CD8-positive, alpha-beta memory T cell (primary cell): ENCODE measurements around the gene SDCCAG8. TPM values are rescaled to one million over a fixed set of nuclear protein-coding genes. Genes with fewer than 3 reads are reported as not detected.

Experiments used
- CTCF ChIA-PET: fragments of 350-600 bp; sonication (Branson Sonifier 250); formaldehyde crosslinking; loops from one replicate; lab custom pipeline; 2021; ENCODE audit warnings: antibody characterized with exemption; lab: Charles Lee
- POLR2A ChIA-PET: fragments of 350-600 bp; sonication (Branson Sonifier 250); formaldehyde crosslinking; loops from one replicate; lab custom pipeline; 2021; ENCODE audit warnings: antibody characterized with exemption; lab: Charles Lee
- DNase-seq, 5 donors: peaks; one replicate each; pipeline versions ENCODE4 v3.0.0 to v3.0.0-alpha.2; 2020 to 2022; ENCODE audit warnings: mixed read lengths in 1 of 5
- H3K27ac ChIP-seq: one replicate; pipeline ENCODE4 v1.7.0; 2013; ENCODE audit warnings: low read depth, mild to moderate bottlenecking, low read length, moderate library complexity
- H3K27me3 ChIP-seq: 2 replicates; pipeline ENCODE4 v1.7.0; 2013; ENCODE audit warnings: low read length, mild to moderate bottlenecking; ENCODE audit not compliant: insufficient read depth, poor library complexity, severe bottlenecking
- H3K36me3 ChIP-seq: 2 replicates; pipeline ENCODE4 v1.7.0; 2013; ENCODE audit warnings: mild to moderate bottlenecking, low read length, moderate library complexity; ENCODE audit not compliant: insufficient read depth
- H3K4me1 ChIP-seq: 2 replicates; pipeline ENCODE4 v1.7.0; 2013; ENCODE audit warnings: mild to moderate bottlenecking, low read length, moderate library complexity; ENCODE audit not compliant: insufficient read depth
- H3K4me3 ChIP-seq: 2 replicates; pipeline ENCODE4 v1.7.0; 2013; ENCODE audit warnings: mild to moderate bottlenecking, low read length
- H3K9me3 ChIP-seq: 2 replicates; pipeline ENCODE4 v1.7.0; 2013; ENCODE audit warnings: mild to moderate bottlenecking, low read length
- H3K27ac Mint-ChIP-seq, 8 donors: one replicate each; pipeline ENCODE4 v1.8.0; 2020 to 2021; ENCODE audit warnings: mixed read lengths in 8 of 8, mild to moderate bottlenecking in 6 of 8, inconsistent platforms in 3 of 8, moderate library complexity in 3 of 8
- H3K27me3 Mint-ChIP-seq, 2 donors: one replicate each; pipeline ENCODE4 v1.8.0; 2020 to 2021; ENCODE audit warnings: mixed read lengths in 2 of 2, mild to moderate bottlenecking in 1 of 2, moderate library complexity in 1 of 2
- H3K36me3 Mint-ChIP-seq, 3 donors: one replicate each; pipeline ENCODE4 v1.8.0; 2020 to 2021; ENCODE audit warnings: mixed read lengths in 3 of 3, inconsistent platforms in 1 of 3, mild to moderate bottlenecking in 1 of 3
- H3K4me1 Mint-ChIP-seq, 3 donors: one replicate each; pipeline ENCODE4 v1.8.0; 2020 to 2021; ENCODE audit warnings: mixed read lengths in 3 of 3, inconsistent platforms in 1 of 3, mild to moderate bottlenecking in 1 of 3
- H3K4me3 Mint-ChIP-seq, 7 donors: one replicate each; pipeline ENCODE4 v1.8.0; 2020 to 2021; ENCODE audit warnings: mixed read lengths in 7 of 7, mild to moderate bottlenecking in 6 of 7, moderate library complexity in 4 of 7, inconsistent platforms in 2 of 7
- H3K9me3 Mint-ChIP-seq, 5 donors: one replicate each; pipeline ENCODE4 v1.8.0; 2020 to 2022; ENCODE audit warnings: mixed read lengths in 5 of 5, mild to moderate bottlenecking in 3 of 5, moderate library complexity in 2 of 5, inconsistent platforms in 1 of 5
- polyA plus RNA-seq: library from polyadenylated mRNA; unstranded; fragments of 300-500 nt; fragmentation: Illumina TruSeq; gene quantifications from one replicate; pipeline ENCODE4 v1.2.3, GENCODE V29; 2021
- total RNA-seq, 2 experiments: library from RNA; stranded (reverse); gene quantifications; one replicate each; pipeline ENCODE4 v1.2.3, GENCODE V29; 2021

SDCCAG8 gene
- total and polyA plus RNA-seq, 3 experiments from 2014 or later: 17.8 to 22.3 (median 18.3) TPM

GRCh38 chr1:243397613-243398321 is 141.9 kb downstream of the SDCCAG8 start:
- no peak for DNase-seq
- H3K36me3 ChIP-seq: no peaks in the 10 kb centered on the region
- no peak overlapping the region for H3K4me3 ChIP-seq
- Mint-ChIP-seq H3K4me1 (no peaks in the 10 kb centered on the region), H3K4me3 (no peak overlapping the region), H3K36me3 (peaks cover 11 to 19% (median 11%) of the 10 kb centered on the region in 3 donors), H3K27ac (no peak overlapping the region), H3K27me3 (no peaks in the 10 kb centered on the region), H3K9me3 (no peaks in the 10 kb centered on the region)
- no peak overlapping the region for H3K27ac ChIP-seq
- ChIA-PET POLR2A (no interaction called here), CTCF (no interaction called here)
- no peaks in the 10 kb centered on the region for H3K4me1 ChIP-seq
- no peaks in the 10 kb centered on the region for H3K27me3 ChIP-seq
- H3K9me3 ChIP-seq: no peaks in the 10 kb centered on the region

DNA sequence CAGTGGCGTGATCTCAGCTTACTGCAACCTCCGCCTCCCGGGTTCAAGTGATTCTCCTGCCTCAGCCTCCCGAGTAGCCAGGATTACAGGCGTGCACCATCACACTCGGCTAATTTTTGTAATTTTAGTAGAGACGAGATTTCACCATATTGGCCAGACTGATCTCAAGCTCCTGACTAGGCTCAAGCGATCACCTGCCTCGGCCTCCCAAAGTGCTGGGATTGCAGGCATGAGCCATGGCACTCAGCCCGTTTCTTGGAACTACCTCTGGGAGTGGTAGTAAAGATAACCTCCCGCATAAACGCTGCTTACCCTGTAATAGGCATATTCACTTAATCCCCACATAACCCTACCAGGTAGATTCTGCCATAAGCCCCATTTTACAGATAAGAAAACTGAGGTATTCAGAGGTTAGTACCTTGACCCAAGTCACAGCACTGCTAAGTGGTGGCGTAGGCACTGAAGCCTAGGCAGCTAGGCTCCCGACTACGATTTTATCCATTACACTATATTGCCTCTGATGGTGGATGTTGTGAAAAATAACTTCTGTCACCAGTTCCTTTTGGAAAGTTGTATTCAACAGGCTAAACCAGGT is 143.8 kb downstream of the SDCCAG8 start:
- Histone ChIP-seq H3K27me3 (no peaks in the 10 kb centered on the region), H3K27ac (no peak overlapping the region), H3K4me1 (no peaks in the 10 kb centered on the region), H3K36me3 (no peaks in the 10 kb centered on the region), H3K4me3 (no peak overlapping the region), H3K9me3 (no peaks in the 10 kb centered on the region)
- Mint-ChIP-seq H3K4me1 (no peaks in the 10 kb centered on the region), H3K9me3 (no peaks in the 10 kb centered on the region), H3K36me3 (peaks cover 13 to 23% (median 14%) of the 10 kb centered on the region in 3 donors), H3K4me3 (no peak overlapping the region), H3K27ac (no peak overlapping the region), H3K27me3 (no peaks in the 10 kb centered on the region)
- no peak for DNase-seq
- ChIA-PET CTCF (interaction anchor here (1.9 kb wide), 1 partner anchor 10 kb away, joined by 5 read pairs; no protein-coding TSS in a partner anchor), POLR2A (no interaction called here)

DNA sequence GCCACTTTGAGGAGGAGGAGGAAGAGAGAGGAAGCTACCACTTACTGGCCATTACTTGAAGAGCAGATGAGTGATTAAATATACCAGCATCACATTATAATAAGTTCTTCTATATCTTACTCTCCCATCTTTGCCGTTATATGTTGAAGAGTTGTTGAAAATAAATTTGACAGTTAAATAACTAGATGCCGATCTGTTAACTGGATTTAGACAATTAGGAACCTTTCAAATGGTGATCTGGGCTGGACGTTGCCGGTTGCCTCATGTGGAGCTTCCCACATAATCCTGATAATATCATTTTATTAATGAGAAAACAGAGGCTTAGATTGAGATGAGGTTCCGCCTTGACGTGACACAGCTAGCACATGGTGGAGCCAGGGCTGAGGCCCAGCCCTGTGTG is 147.0 kb downstream of the SDCCAG8 start:
- Histone ChIP-seq H3K36me3 (no peaks in the 10 kb centered on the region), H3K9me3 (no peaks in the 10 kb centered on the region), H3K4me3 (no peak overlapping the region), H3K27ac (no peak overlapping the region), H3K27me3 (no peaks in the 10 kb centered on the region), H3K4me1 (no peaks in the 10 kb centered on the region)
- H3K27me3 Mint-ChIP-seq: no peaks in the 10 kb centered on the region
- H3K4me3 Mint-ChIP-seq: no peak overlapping the region
- no peak for DNase-seq
- ChIA-PET CTCF (interaction anchor here (1.0 kb wide), 1 partner anchor 16 kb away, joined by 3 read pairs; no protein-coding TSS in a partner anchor), POLR2A (no interaction called here)
- H3K4me1 Mint-ChIP-seq: peaks cover 0 to 1% (median 0%) of the 10 kb centered on the region in 3 donors
- H3K36me3 Mint-ChIP-seq: peaks cover 8 to 20% (median 10%) of the 10 kb centered on the region in 3 donors
- no peaks in the 10 kb centered on the region for H3K9me3 Mint-ChIP-seq
- no peak overlapping the region for H3K27ac Mint-ChIP-seq

GRCh38 chr1:243406424-243406823 is 150.6 kb downstream of the SDCCAG8 start:
- no peaks in the 10 kb centered on the region for H3K9me3 Mint-ChIP-seq
- no peak for DNase-seq
- no peak overlapping the region for H3K27ac Mint-ChIP-seq
- H3K4me3 Mint-ChIP-seq: no peak overlapping the region
- peaks cover 6 to 17% (median 7%) of the 10 kb centered on the region in 3 donors for H3K36me3 Mint-ChIP-seq
- no peaks in the 10 kb centered on the region for H3K27me3 ChIP-seq
- ChIA-PET CTCF (no interaction called here), POLR2A (no interaction called here)
- no peaks in the 10 kb centered on the region for H3K9me3 ChIP-seq
- no peak overlapping the region for H3K4me3 ChIP-seq
- no peaks in the 10 kb centered on the region for H3K4me1 ChIP-seq
- no peaks in the 10 kb centered on the region for H3K27me3 Mint-ChIP-seq
- H3K36me3 ChIP-seq: no peaks in the 10 kb centered on the region
- H3K27ac ChIP-seq: no peak overlapping the region
- peaks cover 0 to 1% (median 0%) of the 10 kb centered on the region in 3 donors for H3K4me1 Mint-ChIP-seq

DNA sequence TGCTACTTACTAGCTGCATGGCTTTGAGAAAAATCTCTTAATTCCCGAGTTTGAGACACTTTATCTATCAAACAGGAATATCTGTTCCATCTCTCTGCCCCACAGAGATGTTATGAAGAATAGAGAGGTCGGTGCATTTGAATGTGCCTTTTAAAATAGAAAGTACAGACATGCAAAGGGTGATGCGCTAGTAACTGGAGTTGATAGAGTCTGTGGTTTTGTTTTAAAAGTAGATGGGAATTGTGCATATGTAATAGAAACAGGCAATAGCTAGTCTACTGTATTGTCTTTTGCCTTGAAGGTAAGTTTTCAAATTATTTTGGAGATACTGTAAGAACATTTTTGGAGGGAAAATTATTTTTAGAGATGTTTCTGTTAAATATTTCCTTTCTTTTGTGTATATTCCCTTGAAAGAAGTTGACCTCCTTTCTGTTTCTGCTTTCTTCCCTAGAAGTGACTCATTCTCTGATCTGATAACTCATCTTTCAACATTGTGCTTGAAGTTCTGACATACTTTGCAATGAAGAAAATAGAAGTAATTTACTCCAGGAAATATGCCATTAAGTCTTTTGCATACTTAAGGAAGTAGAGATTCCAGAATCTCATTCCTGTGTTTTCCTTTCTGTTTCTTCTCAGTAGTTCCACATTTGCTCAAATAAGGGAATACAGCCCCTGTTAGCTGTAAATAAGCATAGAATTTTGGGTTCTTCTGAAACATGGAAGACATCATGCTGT is 151.6 kb downstream of the SDCCAG8 start:
- no peak for DNase-seq
- Mint-ChIP-seq H3K27ac (no peak overlapping the region), H3K36me3 (peaks cover 6 to 16% (median 7%) of the 10 kb centered on the region in 3 donors), H3K27me3 (no peaks in the 10 kb centered on the region), H3K4me1 (peaks cover 0 to 1% (median 0%) of the 10 kb centered on the region in 3 donors), H3K9me3 (no peaks in the 10 kb centered on the region), H3K4me3 (no peak overlapping the region)
- Histone ChIP-seq H3K9me3 (no peaks in the 10 kb centered on the region), H3K27me3 (no peaks in the 10 kb centered on the region), H3K27ac (no peak overlapping the region), H3K4me3 (no peak overlapping the region), H3K36me3 (no peaks in the 10 kb centered on the region), H3K4me1 (no peaks in the 10 kb centered on the region)
- CTCF ChIA-PET: no interaction called here
- POLR2A ChIA-PET: no interaction called here

DNA sequence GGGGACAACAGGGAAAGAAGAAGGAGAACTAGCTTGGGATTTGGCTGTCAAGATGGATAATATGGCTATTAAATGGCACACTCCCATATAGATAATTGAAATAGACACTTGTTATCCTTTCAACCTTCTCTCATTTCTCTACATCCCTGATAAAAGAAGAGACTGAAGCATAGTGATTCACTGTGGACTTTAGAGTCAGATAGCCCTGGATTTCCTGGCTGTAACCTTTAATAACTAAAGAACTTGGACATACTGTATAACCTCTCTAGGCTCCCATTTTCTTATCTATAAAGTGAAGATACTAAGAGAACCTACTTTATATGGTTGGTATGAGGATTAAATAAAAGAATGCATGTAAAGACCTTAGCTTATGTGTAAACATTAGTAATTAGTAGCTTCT is 152.6 kb downstream of the SDCCAG8 start:
- no peaks in the 10 kb centered on the region for H3K36me3 ChIP-seq
- H3K4me3 ChIP-seq: no peak overlapping the region
- H3K9me3 ChIP-seq: no peaks in the 10 kb centered on the region
- H3K4me1 ChIP-seq: no peaks in the 10 kb centered on the region
- CTCF ChIA-PET: no interaction called here
- DNase-seq: no peak
- H3K36me3 Mint-ChIP-seq: peaks cover 0 to 13% (median 4%) of the 10 kb centered on the region in 3 donors
- H3K4me3 Mint-ChIP-seq: no peak overlapping the region
- no peaks in the 10 kb centered on the region for H3K27me3 Mint-ChIP-seq
- H3K4me1 Mint-ChIP-seq: peaks cover 0 to 3% (median 2%) of the 10 kb centered on the region in 3 donors
- no peaks in the 10 kb centered on the region for H3K9me3 Mint-ChIP-seq
- no peaks in the 10 kb centered on the region for H3K27me3 ChIP-seq
- H3K27ac Mint-ChIP-seq: no peak overlapping the region
- no peak overlapping the region for H3K27ac ChIP-seq
- POLR2A ChIA-PET: no interaction called here

- Histone ChIP-seq H3K27ac (no peak overlapping the region), H3K4me1 (no peaks in the 10 kb centered on the region), H3K4me3 (no peak overlapping the region), H3K36me3 (no peaks in the 10 kb centered on the region), H3K27me3 (no peaks in the 10 kb centered on the region), H3K9me3 (no peaks in the 10 kb centered on the region)
- H3K36me3 Mint-ChIP-seq: peaks cover 0 to 11% (median 3%) of the 10 kb centered on the region in 3 donors
- H3K4me1 Mint-ChIP-seq: peaks cover 6 to 10% (median 7%) of the 10 kb centered on the region in 3 donors
- H3K27me3 Mint-ChIP-seq: no peaks in the 10 kb centered on the region
- CTCF ChIA-PET: no interaction called here
- peak overlapping the region in 1 of 8 donors; percentile 8 for H3K27ac Mint-ChIP-seq
- no peak for DNase-seq
- no peaks in the 10 kb centered on the region for H3K9me3 Mint-ChIP-seq
- POLR2A ChIA-PET: no interaction called here
- no peak overlapping the region for H3K4me3 Mint-ChIP-seq
Observed at GRCh38 chr1:243409284-243409683, 153.4 kb downstream of the SDCCAG8 start.

GRCh38 chr1:243411472-243411871 is 155.6 kb downstream of the SDCCAG8 start:
- H3K36me3 Mint-ChIP-seq: peaks cover 0 to 11% (median 8%) of the 10 kb centered on the region in 3 donors

More at GRCh38 chr1:243411472-243411871, 155.6 kb downstream of the SDCCAG8 start:
- Histone ChIP-seq H3K27ac (no peak overlapping the region), H3K36me3 (no peaks in the 10 kb centered on the region), H3K9me3 (no peaks in the 10 kb centered on the region), H3K27me3 (no peaks in the 10 kb centered on the region), H3K4me1 (no peaks in the 10 kb centered on the region), H3K4me3 (no peak overlapping the region)
- no peak overlapping the region for H3K4me3 Mint-ChIP-seq
- no peaks in the 10 kb centered on the region for H3K27me3 Mint-ChIP-seq
- H3K9me3 Mint-ChIP-seq: no peaks in the 10 kb centered on the region
- no peak for DNase-seq
- CTCF ChIA-PET: no interaction called here
- H3K27ac Mint-ChIP-seq: no peak overlapping the region
- peaks cover 15 to 31% (median 18%) of the 10 kb centered on the region in 3 donors for H3K4me1 Mint-ChIP-seq
- POLR2A ChIA-PET: no interaction called here
